Subcutaneous abdominal adipose tissue (tissue), 5 donors: Measurements from ENCODE around the gene METTL1.

Source experiments
- H3K27ac ChIP-seq: one replicate; pipeline ENCODE4 v1.7.0; 2013; ENCODE audit warnings: low read depth, mild to moderate bottlenecking, inconsistent platforms, low read length, moderate library complexity
- H3K27me3 ChIP-seq, 5 donors: one replicate each; pipeline ENCODE4 v1.7.0; 2013; ENCODE audit warnings: low read length in 5 of 5, inconsistent platforms in 1 of 5; ENCODE audit not compliant: control insufficient read depth in 5 of 5, insufficient read depth in 4 of 5
- H3K36me3 ChIP-seq, 5 donors: one replicate each; pipeline ENCODE4 v1.7.0; 2013; ENCODE audit warnings: low read length in 5 of 5; ENCODE audit not compliant: control insufficient read depth in 5 of 5, insufficient read depth in 5 of 5
- H3K4me1 ChIP-seq, 5 donors: one replicate each; pipeline ENCODE4 v1.7.0; 2013; ENCODE audit warnings: low read length in 5 of 5, mild to moderate bottlenecking in 3 of 5, moderate library complexity in 1 of 5; ENCODE audit not compliant: control insufficient read depth in 5 of 5, insufficient read depth in 5 of 5
- H3K4me3 ChIP-seq, 5 donors: one replicate each; pipeline ENCODE4 v1.7.0; 2013; ENCODE audit warnings: low read length in 5 of 5, low read depth in 1 of 5
- H3K9ac ChIP-seq, 5 donors: one replicate each; pipeline ENCODE4 v1.7.0; 2013; ENCODE audit warnings: low read length in 5 of 5, mild to moderate bottlenecking in 4 of 5, moderate library complexity in 3 of 5
- H3K9me3 ChIP-seq, 5 donors: one replicate each; pipeline ENCODE4 v1.7.0; 2013; ENCODE audit warnings: low read length in 5 of 5; ENCODE audit not compliant: control insufficient read depth in 5 of 5
- donor health status: healthy.
- donor health status: healthy.
- donor health status: healthy.
- donor health status: healthy.
- donor health status: healthy.

The METTL1 gene

DNA sequence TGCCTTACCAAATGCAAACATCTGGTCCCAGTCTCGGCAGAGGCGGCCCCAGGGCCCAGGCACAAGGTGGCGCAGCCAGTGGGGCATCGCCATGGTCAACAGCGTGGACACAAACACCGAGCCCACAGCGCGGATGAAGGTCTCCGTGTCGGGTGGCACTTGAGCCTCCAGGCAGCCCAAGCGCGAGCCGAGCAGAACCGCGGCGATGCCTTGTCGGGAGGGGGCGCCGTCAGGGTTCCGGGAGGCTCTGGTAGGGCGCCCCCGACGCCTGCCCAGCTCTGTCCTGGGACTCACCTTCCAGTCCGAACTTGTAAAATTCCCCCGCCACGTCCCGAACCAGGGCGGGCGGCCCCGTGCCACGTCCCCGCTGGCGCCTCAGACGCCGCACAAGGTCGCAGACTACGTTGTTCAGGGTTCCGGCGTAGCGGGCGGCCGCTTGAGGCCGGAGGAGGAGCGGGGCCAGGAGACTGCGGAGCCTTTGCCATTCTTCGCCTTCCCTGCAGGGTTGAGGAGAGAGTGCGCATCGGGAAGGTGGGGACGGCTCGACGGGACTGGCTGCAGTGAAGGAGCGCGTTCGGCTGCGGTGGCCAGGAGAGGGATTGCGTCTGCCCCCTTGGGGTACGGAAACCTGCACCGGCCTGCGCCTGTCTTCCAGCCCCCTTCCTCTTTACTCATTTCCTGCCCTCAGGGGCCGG, 6.8 kb downstream of the METTL1 start:
- Histone ChIP-seq H3K27me3 (peaks cover 38 to 46% (median 45%) of the 10 kb centered on the region in 5 donors), H3K27ac (no peak overlapping the region), H3K36me3 (peaks cover 3 to 15% (median 13%) of the 10 kb centered on the region in 5 donors), H3K9me3 (no peaks in the 10 kb centered on the region), H3K4me3 (peak overlapping the region in 4 of 5 donors; percentile 35 to 59 (median 44)), H3K4me1 (peaks cover 2 to 28% (median 25%) of the 10 kb centered on the region in 5 donors), H3K9ac (peak overlapping the region in 1 of 5 donors; percentile 18)

DNA sequence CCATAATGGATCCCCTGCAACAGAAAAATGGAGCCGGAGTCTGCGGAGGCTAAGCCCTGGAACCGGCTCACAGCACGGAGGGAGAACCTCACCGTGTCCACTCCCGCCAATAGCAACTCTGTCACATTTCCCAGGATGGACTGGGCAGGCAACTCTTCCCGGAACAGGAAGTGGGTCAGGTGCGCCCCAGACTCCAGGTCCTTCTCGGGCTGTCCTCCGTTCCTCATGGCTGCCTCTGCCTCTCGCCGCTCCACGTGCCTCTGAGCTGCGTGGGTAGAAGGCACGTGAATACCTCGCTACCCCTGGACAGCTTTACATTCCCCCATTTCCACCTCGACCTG, 7.3 kb downstream of the METTL1 start:
- H3K9me3 ChIP-seq, result no peaks in the 10 kb centered on the region
- H3K27me3 ChIP-seq, result peaks cover 38 to 46% (median 45%) of the 10 kb centered on the region in 5 donors
- peaks cover 2 to 28% (median 25%) of the 10 kb centered on the region in 5 donors for H3K4me1 ChIP-seq
- H3K36me3 ChIP-seq, result peaks cover 3 to 13% (median 9%) of the 10 kb centered on the region in 5 donors
- no peak overlapping the region for H3K9ac ChIP-seq
- H3K4me3 ChIP-seq, result peak overlapping the region in 4 of 5 donors; percentile 35 to 59 (median 44)
- H3K27ac ChIP-seq, result no peak overlapping the region

DNA sequence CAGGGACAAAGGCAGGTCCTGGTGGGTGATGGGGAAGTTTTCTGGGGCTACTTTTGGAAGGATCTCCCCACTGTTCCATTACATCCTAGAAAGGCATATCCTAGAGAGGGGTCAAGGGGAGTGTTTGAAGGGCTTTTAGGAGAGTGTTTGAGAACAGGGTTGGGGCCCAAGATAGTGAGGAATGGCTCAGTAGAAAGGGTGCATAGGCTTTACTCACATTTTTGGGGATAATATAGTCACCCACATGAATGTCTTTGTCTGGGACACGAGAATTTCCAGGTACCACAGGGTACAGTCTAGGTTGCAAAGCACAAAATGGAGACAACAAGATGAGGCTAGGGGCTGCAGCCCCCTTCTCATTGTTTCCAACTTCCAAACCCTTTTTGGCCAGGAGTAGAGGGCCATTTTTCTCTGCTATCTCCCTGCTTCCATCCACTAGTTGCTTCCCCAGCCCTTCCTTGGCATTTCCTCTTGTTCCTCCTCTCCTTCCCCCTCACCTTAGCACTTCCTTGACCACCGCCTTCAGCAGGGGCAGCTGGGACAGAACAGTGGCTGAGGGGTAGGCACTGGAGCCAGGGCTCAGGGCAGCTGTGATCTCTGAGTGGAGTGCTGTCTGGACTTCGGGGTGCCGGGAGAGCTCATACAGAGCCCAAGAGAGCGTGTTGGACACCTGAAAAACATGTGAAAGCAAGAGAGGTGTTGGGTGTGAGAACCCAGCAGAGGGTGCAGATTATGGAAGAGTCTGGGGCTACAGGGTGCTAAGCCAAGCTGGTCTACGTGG, 7.8 kb downstream of the METTL1 start:
- Histone ChIP-seq H3K27me3 (peaks cover 38 to 46% (median 45%) of the 10 kb centered on the region in 5 donors), H3K4me1 (peaks cover 2 to 28% (median 25%) of the 10 kb centered on the region in 5 donors), H3K4me3 (peak overlapping the region in 1 of 5 donors; percentile 36), H3K9ac (no peak overlapping the region), H3K27ac (no peak overlapping the region), H3K36me3 (peaks cover 3 to 10% (median 6%) of the 10 kb centered on the region in 5 donors), H3K9me3 (peaks cover 0 to 2% (median 0%) of the 10 kb centered on the region in 5 donors)

DNA sequence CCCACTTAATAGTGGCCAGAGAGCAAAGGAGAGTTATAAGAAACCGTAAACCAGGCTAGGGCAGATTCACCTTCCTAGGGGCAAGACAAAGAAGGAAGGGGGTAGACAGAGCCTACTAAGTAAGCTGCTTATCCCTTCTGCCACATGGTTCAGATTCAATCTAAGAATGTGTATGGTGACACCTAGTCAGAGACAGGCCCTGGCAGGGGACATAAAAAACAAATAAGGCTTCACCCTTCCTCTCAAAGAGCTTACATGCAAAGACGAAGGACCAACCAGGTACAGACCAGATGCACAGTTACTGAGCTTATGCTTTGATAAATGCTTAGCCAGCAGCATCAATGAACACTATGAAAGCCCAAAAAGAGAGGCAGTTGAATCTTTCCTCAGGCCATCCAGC, 9.4 kb downstream of the METTL1 start:
- Histone ChIP-seq H3K27ac (no peak overlapping the region), H3K36me3 (peaks cover 0 to 19% (median 14%) of the 10 kb centered on the region in 5 donors), H3K9ac (no peak overlapping the region), H3K4me1 (peaks cover 2 to 28% (median 25%) of the 10 kb centered on the region in 5 donors), H3K9me3 (peaks cover 0 to 16% (median 3%) of the 10 kb centered on the region in 5 donors), H3K27me3 (peaks cover 38 to 46% (median 42%) of the 10 kb centered on the region in 5 donors), H3K4me3 (no peak overlapping the region)

DNA sequence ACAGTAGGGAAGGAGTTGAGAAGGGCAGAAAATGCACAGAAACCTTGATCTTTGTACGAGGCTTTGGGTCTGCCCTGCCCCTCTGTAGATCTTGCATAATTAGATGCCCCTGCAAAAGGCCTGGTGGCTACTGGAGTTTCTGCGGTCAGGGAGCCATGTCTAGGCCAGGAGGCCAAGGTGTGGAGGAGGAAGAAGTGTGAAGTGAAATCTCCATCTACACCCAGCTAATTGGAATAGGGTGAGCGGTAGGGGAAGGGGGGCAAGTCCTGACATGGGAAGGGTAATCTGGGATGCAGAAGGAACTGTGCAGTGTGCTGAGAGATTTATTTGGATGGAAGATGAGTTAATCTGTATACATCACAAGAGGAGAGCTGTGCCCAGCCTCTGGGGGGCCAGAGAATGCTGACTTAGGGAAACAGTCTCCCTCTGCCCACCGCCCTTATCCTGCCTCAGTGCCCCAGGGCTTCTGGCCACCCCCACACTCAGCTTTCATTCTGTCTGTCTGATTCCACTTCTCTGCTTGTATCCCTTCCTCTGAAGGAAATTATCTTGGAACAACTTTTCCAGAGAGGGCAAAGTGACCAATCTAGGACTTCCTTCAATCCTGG, 10.4 kb downstream of the METTL1 start:
- H3K4me3 ChIP-seq, result no peak overlapping the region
- no peak overlapping the region for H3K9ac ChIP-seq
- no peak overlapping the region for H3K27ac ChIP-seq
- H3K36me3 ChIP-seq, result peaks cover 0 to 19% (median 14%) of the 10 kb centered on the region in 5 donors
- H3K4me1 ChIP-seq, result peaks cover 2 to 25% (median 23%) of the 10 kb centered on the region in 5 donors
- H3K9me3 ChIP-seq, result peaks cover 0 to 16% (median 3%) of the 10 kb centered on the region in 5 donors
- peaks cover 31 to 39% (median 32%) of the 10 kb centered on the region in 5 donors for H3K27me3 ChIP-seq

DNA sequence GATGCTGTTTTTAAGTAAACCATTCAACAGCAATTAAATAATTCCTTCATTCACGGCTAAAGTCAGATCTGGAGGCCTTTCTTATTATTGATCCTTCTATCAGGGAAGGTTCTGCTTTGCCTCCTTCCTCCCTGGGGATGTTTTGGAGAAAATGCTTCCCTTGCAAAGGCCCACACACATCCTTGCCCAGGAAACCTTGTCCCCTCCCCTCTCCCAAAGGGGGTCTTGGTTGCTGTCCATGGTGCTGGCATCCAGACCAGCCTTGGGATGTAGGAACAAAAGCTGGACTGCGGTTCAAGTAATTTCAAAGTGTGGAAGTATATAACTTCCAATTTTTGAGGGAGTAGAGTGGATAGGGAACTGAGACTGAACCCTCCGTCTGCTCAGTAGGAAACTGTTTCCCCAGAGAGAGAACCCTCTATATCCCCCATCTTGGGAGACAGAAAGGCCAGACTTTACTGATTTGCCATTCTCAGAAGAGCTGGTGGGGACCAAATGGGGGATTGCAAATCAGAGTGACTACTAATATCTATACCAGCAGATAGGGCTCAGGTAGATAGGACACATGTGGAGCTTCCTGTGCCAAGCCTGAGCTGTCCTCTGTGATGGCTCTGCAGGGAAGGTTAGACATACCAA, 11.4 kb downstream of the METTL1 start:
- Histone ChIP-seq H3K27ac (no peak overlapping the region), H3K9me3 (peaks cover 0 to 16% (median 3%) of the 10 kb centered on the region in 5 donors), H3K36me3 (peaks cover 0 to 19% (median 14%) of the 10 kb centered on the region in 5 donors), H3K27me3 (peaks cover 21 to 29% (median 22%) of the 10 kb centered on the region in 5 donors), H3K9ac (no peak overlapping the region), H3K4me1 (peaks cover 2 to 24% (median 20%) of the 10 kb centered on the region in 5 donors), H3K4me3 (no peak overlapping the region)

DNA sequence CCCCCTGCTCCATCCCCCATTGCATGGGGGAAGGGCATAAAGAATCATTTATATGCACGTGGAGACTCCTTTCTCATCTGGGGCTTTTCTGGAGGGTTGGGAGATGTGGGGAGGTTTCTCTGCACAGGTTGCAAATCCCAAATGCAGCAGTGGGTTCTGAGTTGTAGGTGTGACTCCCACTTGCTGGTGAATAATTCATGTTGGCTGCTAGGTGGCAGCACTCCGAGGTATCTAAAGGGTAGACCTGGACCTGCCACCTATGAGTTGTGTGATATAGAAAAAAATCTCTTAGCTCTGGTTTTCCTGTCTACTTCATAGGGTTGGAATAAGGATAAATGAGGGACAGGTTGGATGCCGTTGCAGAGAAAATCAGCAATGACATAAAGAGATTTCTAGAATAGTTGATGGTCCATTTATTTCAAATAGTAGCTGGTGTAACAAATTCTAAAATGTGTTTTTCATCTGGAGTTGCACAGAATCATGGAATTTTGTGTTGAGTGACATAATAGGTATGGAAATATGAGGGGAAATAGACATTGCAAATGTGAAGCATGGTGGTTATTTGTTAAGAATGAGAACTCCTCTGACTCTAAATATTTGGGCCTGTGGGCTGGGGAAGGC, 12.4 kb downstream of the METTL1 start:
- no peak overlapping the region for H3K9ac ChIP-seq

DNA sequence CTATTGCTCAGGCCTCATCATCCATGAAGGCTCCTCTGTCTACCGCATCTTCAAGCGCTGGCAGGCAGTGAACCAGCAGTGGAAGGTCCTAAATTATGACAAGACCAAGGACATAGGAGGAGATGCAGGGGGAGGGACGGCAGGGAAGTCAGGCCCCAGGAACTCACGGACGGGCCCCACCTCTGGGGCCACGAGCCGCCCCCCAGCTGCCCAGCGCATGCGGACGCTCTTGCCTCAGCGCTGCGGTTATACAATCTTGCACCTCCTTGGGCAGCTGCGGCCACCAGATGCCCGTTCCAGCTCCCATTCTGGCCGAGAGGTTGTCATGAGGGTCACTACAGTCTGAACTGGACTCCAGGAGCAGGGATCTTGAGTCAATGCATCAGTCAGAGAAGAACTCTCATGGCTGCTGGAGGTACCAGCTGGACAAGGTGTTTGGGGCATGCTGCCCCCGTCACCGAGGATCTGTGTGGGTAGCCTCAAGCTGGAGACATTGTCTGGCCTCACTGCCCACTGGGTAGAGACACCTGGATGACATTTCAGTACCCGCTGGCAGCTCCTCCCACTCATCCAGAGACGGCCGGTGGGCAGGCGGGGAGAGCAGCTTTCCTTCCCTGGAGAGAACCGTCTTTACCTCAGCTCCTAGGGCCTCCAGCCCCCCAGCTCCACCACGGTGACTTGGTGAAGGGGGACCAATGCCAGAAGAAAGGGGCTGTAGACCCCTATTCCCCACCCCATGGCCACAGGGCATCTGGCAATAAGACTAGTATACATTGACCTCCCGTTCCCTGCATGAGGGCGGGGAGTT, 13.1 kb downstream of the METTL1 start:
- Histone ChIP-seq H3K4me1 (peaks cover 2 to 19% (median 14%) of the 10 kb centered on the region in 5 donors), H3K9ac (no peak overlapping the region), H3K36me3 (peaks cover 0 to 19% (median 14%) of the 10 kb centered on the region in 5 donors), H3K27ac (no peak overlapping the region), H3K4me3 (no peak overlapping the region), H3K9me3 (peaks cover 0 to 16% (median 3%) of the 10 kb centered on the region in 5 donors), H3K27me3 (peaks cover 4 to 12% (median 6%) of the 10 kb centered on the region in 5 donors)

More for the DNA sequence above, 12.4 kb downstream of the METTL1 start:
- Histone ChIP-seq H3K27me3 (peaks cover 11 to 19% (median 13%) of the 10 kb centered on the region in 5 donors), H3K4me3 (no peak overlapping the region), H3K27ac (no peak overlapping the region), H3K4me1 (peaks cover 0 to 17% (median 13%) of the 10 kb centered on the region in 5 donors), H3K36me3 (peaks cover 0 to 19% (median 14%) of the 10 kb centered on the region in 5 donors), H3K9me3 (peaks cover 0 to 16% (median 3%) of the 10 kb centered on the region in 5 donors)
